ENCODE measurements around the gene CCDC93.

CCDC93 gene, protein sequence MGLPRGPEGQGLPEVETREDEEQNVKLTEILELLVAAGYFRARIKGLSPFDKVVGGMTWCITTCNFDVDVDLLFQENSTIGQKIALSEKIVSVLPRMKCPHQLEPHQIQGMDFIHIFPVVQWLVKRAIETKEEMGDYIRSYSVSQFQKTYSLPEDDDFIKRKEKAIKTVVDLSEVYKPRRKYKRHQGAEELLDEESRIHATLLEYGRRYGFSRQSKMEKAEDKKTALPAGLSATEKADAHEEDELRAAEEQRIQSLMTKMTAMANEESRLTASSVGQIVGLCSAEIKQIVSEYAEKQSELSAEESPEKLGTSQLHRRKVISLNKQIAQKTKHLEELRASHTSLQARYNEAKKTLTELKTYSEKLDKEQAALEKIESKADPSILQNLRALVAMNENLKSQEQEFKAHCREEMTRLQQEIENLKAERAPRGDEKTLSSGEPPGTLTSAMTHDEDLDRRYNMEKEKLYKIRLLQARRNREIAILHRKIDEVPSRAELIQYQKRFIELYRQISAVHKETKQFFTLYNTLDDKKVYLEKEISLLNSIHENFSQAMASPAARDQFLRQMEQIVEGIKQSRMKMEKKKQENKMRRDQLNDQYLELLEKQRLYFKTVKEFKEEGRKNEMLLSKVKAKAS

DNA sequence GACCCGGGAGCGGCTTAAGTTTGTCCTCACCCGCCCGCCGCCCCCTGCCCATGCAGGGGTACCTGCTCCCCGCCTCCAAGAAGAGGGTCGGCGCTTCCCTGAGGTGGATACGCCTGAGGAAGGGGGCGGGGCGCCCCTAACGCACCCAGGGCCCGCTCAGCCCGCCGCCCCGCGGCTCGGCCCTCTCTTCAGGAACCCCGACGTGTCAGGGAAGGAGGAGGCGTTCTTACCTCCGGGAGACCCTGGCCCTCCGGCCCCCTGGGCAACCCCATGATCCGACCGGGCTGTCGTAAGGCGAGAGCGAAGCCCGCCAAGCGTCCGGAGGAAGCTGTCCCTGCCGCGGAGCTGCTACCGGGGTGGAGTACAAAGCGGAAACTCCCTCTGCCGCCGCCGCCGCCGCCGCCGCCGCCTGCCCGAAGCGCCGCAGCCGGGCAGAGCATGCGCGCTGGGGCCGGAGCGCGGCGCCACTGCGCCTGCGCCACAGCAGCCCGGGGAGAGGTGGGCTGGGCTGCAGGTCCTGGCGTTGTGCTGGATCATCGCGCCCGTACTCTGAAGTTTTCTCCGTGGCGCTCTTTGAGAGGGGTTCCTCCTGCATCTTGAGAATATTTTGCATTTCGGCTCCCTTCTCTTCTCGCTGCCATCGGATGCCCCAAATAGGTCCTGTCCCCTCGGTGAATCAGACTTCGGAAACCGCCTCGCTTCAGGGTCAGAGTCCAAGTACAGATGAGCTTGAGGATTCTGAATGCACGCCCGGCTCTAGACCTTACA, at the start of gene CCDC93:
CCDC93 (minus strand) TSS at position 347 of the 768 bp plus-strand sequence; CDS start at position 272, 75 bp downstream.
- peak; percentile 65 for DNase-seq

DNA sequence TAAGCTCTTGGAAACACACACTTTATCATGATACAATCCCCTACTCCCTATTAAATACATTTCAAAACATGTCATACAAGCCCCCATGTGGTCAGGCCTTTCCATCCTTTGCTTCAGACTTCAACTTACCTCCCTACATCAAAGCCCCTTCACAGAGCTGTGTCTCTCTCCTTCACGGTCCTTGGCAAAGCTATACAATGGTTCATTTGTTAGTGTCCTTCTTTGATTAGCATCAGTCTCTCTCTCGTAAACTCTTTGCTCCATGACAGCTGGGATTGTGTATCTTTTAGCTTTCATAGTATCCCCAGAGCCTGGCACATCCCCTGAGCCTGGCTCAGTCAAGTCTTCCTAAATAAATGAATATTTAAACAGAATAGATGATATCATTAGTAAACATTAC, 48.8 kb upstream of the CCDC93 start:
- DNase-seq: no peak

DNA sequence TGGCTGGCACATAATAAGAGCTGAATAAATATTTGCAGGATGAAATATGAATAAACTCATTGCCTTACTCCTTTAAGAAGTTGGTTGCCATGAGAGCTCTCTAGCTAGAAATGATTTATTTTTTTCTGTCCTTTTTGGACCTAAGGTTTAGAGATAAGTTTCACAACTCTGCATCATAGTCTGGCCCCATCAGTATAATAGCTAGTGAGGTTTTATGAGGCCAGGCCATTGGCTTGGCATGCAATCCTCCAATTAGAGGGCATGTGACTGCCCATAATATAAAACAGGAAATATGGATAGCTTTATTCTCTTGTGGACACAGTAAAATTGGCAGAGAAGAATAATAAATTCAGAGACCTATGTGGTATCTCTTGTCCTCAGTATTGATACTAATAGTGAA, 48.2 kb upstream of the CCDC93 start:
- no peak for DNase-seq

DNA sequence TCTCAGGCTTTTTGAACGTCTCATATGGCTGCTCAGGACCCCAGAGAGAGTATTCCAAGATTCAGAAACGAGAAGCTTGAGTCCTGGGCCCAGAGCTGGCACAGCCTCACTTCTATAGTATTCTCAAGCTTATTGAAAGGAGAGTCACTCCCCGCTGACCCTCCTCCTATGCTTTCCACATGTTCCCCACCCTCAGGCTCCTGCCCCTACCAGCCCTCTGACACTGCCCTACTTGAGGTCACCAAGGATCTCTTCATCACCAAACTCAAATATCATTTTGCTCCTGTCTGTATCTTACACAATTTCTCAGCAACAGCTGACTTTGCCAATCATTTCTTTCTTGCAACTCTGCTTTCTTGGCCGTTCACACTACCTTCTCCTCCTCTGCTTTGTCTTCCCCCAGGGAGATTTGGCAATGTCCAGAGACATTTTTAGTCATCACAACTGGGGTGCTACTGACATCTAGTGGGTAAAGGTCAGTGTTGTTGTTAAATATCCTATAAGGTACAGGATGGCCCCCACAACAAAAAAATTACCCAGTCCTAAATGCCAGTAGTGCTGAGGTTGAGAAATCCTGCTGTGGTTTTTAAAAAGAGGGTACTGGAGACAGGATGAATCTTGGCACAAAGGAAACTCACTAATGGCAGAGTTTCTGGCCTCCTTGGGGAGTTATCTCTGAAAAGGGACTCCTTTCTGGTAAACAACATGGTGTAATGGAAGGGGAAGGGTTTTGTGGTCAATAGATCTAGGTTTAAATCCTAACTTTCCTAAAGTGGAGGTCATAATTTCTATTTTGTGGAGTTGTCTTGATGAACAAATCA, 47.5 kb upstream of the CCDC93 start:
- DNase-seq: no peak

DNA sequence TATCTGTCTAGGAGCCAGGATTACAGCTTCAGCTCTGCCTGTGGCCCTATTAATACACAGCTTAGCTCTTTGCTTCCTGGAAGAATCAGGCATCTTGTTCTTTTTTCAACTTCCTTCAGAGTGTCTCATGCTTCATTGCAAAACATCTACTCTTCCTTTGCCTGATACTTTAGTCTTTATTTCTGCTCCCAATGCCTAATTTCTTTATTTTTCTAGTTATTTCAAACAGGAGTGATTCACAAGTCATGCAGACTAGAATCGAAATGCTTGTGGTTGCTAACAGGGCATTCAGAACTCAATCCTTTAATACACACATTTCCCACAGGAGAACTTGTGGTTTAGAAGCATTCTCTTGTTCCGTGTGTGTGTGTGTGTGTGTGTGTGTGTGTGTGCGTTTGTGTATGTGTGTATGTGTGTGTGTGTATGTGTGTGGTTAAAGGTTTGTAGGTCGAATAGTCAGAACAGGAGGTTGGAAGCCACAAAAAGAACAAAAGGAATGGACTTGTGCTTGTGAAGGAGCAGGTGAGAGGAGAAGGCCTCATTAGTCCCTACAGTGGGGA, 46.1 kb upstream of the CCDC93 start:
- no peak for DNase-seq

DNA sequence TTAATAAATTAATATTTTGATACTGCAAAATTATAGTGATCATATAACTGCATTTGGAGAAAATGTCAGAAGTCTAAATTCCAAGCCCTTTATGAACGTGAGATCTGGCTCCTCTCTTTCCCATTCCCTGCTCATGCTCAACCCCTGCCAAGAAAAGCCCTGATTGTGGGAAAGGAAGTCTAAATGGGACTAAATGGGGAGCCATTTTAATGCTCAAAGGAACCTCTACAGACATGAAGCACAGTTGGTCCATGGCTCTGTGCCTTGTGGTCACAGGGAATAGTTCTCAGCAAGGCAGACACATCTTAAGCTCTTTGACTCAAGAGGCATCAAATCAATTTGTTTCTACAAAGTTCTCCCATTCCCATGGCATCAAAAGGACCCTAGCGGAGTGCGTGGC, 45.1 kb upstream of the CCDC93 start:
- DNase-seq: no peak

DNA sequence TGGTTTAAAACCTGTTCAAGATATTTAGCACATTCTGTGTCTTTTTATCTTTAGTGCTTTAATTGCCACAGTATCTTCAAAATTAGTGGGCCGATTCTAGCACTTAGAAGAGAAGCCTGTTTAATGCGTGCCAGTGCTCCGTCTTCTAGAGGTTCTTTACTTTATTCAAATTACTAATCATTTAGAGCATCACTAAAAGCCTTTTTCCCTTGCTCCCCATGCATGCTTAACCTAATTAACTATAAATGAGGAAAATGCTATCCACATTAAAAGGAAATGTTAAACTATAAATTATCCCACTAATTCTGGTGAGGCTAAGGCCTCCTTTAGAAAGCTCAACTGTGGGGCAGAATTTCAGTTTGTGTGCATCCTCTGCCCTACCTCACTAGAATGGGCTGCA, 42.9 kb upstream of the CCDC93 start:
- no peak for DNase-seq

DNA sequence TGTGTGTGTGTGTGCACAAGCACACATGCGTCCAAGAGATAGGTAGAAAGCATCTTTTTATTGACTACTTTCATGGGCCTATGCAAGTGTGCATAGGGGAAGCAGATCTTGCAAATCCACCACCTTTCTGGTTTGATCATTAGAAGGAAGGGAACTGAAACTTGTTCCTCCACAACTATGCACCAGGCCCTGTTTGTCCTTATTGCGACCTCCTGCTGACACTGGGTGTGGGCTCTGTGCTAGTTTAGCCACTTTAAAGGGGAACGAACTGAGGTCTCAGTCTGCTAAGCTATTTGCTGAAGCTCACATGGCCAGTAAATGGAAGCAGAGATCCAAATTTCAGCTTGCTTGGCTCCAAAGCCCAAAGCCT, 42.3 kb upstream of the CCDC93 start:
- DNase-seq: no peak

DNA sequence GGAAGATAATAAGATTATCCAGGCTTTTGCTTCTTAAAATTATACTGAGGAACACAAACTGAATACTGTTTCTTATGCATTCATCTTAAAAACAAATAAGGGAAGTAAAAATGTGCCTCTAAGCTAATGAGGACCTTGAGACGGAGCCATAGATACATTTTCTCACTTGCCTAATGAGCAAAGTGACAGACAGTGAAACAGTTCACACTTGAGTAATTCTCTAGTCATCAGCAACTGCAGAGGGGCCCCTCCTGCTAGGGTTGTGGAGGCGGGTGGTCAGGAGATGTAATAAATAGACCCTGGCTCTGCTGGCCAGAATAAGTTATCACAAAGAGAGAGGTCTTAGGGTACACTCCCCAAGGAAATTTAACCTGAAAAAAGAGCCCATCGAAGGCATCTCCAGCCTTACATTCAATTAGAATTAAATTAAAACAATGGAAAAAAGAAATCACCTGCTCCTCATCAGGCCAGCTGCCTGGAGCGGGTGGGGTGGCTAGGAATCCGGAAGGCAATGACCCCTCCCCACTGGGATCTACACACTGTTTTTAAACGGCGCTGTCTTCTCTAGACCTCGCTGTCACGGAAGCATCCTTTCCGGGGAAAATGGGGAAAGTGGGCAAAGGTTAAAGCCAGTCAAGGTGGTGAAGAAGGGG, 41.8 kb upstream of the CCDC93 start:
- DNase-seq: no peak

DNA sequence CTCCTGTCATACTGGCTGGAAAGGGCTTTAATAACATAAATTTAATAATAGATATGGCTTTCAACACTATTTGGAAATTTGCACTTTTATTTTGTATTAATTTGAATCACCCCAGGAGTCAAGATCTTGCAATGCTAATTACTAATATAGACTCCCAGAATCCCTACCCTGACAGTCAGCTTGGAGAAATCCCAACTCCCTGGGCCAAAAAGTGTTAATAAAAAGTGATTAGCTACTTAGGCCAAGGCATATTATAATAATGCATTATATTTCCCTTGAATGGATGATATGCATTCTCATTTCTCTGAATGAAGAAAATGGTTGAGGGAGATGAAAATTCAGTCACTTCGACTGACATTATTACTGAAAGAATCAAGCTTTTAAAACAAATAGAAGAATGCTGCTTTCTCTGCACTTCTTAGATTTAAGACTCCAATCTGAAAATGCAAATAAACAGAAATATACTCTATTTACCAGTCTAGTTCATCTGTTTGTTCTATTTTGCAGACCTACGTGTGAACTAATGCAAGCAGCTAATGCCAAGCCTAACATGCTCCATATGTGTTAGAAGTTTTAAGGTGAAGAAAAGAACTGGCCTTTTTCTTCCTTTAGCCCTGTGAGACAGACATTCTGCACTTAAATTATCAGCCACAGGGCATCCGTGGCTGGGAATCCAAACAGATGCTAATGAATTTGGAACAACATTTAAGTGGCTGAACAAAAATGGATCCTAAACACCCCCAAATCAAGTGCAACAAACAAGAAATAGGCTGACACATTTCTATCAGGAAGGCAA, 40.5 kb upstream of the CCDC93 start:
- DNase-seq: no peak

DNA sequence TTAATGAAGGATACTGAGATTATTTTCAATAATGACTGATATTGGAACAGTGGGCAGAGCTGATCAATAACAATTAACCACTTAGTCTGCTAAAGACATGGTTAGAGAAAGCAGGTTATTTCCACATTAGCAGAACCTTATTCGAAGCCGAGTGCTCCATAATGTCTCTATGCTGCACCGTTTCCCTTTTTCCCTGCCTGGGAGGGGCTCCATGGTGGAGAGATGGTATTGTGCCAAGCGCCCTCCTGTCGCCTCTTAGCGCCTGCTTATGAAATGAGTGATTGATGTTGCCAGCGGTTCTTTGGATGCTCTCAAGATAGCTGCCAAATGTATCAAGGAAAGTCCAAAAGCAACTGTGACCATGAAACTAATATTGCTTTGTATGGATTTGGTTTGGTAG, 39.8 kb upstream of the CCDC93 start:
- no peak for DNase-seq

DNA sequence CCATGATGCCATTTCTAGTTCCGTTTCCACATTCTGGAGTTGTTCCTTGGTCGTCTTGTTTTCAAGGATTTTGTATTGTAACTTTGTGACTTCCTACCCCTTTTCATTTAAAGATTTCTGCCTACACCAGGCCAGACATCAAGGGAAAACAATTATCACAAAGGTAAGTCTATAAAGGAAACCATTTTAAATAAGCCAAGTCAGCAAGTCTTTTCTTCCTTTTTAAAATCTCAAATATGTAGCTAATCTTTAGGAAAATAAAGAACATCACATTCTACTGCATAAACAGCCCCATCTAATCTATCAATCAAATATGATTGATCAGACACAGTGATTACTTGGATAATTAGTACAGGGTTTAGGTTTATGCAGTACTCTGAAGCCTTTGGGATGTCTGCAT, 38.6 kb upstream of the CCDC93 start:
- no peak for DNase-seq

DNA sequence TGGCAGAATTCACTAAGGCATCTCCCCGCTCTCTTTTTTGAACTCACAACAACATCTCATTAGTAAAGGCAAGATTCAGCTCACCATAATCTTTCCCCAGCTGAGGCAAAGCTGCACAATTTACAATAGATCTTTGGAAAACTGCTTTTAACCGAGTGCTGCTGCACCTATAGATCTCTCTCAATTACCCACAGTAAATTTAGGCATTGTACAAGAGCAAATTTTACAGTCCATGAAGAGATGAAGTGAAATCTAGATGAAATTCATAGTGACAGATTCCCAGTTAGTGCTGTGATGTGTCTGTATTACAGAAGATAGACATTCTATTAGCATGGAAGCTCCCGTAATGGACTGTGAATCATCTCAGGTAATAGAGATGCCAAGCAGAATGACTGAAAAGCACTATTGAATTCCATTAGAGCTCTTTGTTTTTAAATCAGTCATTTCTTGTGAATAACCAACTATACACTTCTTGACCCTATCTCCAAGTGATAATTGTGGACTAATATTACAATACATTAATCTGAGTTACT, 38.0 kb upstream of the CCDC93 start:
- DNase-seq: no peak

DNA sequence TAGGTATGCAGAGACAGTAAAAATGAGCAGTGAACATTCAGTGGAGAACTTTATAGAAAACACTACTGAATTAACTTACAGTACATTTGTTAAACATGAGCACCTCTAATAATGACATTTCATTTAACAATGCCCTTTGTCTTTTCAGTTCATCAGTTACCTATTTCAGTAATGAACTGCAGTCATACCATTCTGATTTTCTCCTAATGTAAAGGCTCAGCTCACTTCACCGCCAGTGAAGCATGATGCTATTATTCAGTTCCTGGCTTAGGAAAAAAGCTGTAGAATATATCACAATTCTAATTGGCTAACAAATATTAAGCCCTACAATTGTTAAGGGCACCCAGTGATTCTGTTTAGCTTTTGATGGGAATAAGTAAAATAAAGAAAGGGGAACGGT, 37.1 kb upstream of the CCDC93 start:
- no peak for DNase-seq

DNA sequence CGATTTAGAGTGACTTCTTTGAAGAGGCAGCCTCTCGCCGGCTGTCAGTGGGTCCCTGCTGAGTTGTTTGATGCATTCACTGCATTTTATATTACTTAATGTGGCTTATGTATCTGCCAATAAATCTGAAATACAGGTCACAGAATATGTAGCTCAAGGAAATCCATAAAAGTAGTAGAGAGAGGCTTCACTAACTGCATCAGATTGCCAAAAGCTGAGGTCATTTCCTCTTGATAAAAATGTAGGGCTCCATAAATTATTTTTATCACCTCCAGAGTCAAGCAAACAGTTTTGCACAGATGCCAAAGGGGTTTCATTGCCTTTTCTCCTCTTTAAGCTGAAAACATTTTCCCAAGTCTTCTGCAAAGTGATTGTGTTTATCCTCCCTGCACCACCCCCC, 36.5 kb upstream of the CCDC93 start:
- no peak for DNase-seq

DNA sequence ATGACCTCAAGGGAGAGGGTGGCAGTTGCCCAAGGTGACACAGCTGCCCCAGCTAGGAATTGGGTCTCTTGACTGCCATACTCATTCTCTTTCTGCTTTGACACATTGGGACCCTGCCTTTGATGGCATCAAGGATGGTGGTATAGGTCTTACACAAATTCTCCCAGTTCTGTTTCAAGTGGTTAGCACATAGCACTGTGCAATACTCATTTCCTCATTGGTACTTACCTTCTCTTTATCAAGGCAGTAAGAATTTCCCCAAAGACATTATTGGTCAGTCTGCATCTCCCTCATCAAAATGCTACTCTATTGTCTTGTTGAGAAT, 35.9 kb upstream of the CCDC93 start:
- DNase-seq: no peak

DNA sequence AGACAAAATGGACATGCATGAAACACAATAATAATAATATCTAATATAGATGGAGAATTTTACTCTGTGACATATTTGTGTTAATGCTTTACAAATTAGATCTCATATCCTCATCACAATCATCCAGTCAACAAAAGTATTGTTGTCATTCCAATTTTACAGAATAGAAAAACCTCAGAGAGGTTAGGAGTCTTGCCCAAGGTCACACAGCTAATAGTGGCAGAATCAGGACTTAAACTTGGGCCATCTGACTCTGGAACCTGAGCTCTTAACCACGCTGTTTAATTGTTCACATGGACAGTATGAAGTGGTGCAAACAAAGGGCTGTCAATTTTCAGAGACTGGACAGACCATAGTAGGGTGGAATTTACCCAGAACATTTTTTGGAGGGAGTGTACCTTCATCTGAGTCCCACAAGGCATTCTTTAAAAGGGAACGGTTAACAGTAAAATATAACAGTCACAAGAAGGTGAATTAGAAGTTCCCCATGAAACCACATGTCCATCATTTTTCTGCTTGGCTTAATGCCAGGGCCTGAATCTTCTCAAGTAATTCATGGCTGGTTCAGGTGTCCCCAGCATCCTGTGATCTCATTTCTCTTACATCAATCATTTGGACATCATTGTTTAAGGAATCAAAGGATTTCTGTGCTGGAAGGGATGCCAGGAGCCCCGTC, 35.4 kb upstream of the CCDC93 start:
- DNase-seq: no peak

DNA sequence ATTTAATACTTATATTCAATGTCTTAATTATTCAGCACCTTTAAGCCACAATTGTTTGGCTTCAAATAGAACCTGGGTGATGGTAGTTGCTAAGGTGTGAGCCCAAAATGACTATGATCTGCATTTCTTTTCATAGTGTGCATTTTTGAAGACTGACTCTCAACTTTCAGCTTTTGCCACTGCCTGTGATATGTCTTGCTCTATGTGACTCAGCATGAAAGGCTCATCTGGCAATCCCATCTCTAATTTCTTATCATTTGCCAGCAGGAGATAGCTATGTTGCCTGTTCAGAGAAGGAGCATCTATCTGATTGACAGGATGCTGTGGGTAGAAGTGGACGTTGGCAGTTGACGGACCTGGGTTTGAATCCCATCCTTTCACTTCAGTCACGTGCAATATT, 34.5 kb upstream of the CCDC93 start:
- DNase-seq: no peak

DNA sequence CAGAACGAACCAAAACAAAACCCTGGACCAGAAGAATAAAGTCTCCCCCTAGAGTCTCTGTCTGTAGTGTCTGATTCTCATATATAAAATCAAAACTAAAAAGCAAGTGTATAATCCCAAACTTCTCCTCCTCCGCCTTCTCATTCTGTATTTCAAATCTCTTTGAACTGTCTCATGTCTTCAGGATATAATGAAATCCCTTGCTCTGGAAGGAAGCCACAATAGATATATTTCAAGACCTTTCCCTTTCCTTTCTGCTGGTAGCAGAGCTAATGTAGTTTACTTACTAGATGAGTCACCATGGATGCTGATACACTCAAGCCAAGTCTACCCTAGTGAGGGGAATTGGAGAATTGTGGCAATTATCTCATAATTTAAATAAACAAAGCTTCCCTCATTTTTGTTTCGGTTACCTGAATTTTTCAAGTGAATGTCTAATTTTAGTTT, 33.5 kb upstream of the CCDC93 start:
- DNase-seq: no peak

DNA sequence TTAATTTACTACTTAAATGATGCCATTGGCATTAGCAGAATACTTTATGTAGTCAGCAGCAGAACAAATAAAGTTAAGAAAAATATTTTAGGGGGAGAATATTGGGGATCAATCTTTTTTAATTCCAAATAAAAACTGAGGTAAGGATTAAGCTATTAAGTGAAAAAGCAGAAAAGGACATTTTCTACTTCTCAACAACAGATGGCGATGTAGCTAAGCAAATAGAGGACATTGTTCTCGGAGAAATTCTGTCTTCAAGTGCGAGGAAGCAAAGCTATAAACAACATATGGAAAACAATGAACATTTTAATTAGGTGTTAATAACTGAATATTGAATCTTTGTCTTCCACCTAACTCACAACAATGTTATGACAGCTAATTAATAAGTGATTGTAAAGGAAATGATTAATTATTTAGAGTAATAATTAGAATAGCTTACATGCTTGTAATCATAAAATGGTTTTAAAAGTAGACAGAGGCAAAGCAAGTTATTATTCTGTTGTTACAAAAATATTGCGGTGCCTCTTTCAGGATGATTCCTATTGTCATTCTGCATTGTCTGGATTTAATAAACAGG, 32.9 kb upstream of the CCDC93 start:
- peak; percentile 17 for DNase-seq
